T-helper 1 cell (primary cell): ENCODE data around the gene CFAP58.
A peak's percentile ranks its signal among the peaks of the same experiment; 100 is the strongest.

Source experiments
- DNase-seq, 5 donors: peaks; one replicate each; pipeline ENCODE4 v3.0.0-alpha.2; 2012 to 2020

CFAP58 gene

GRCh38 chr10:104380336-104380735 lies 26.7 kb downstream of the CFAP58 start:
- no peak for DNase-seq

GRCh38 chr10:104387130-104387888 lies 33.7 kb downstream of the CFAP58 start:
- no peak for DNase-seq

GRCh38 chr10:104388830-104389229 lies 35.2 kb downstream of the CFAP58 start:
- no peak for DNase-seq

GRCh38 chr10:104391150-104391968 lies 37.7 kb downstream of the CFAP58 start:
- no peak for DNase-seq

- no peak for DNase-seq
Observed at GRCh38 chr10:104391969-104392296, 38.3 kb downstream of the CFAP58 start.

GRCh38 chr10:104393387-104393786 lies 39.8 kb downstream of the CFAP58 start:
- no peak for DNase-seq

- DNase-seq, result no peak
Observed at GRCh38 chr10:104396581-104396980, 42.9 kb downstream of the CFAP58 start.

GRCh38 chr10:104403636-104404035 lies 50.0 kb downstream of the CFAP58 start:
- DNase-seq, result no peak

- peak in 1 of 5 donors; percentile 10 for DNase-seq
Observed at GRCh38 chr10:104406715-104407650, 53.4 kb downstream of the CFAP58 start.

GRCh38 chr10:104413528-104413927 lies 59.9 kb downstream of the CFAP58 start:
- no peak for DNase-seq

- no peak for DNase-seq
Observed at GRCh38 chr10:104415526-104416165, 62.0 kb downstream of the CFAP58 start.

- DNase-seq, result no peak
Observed at GRCh38 chr10:104416851-104417250, 63.2 kb downstream of the CFAP58 start.

GRCh38 chr10:104417637-104418292 lies 64.1 kb downstream of the CFAP58 start:
- DNase-seq, result no peak

GRCh38 chr10:104424719-104425118 lies 71.1 kb downstream of the CFAP58 start:
- peak in 1 of 5 donors; percentile 74 for DNase-seq

- DNase-seq, result no peak
Observed at GRCh38 chr10:104427989-104428388, 74.4 kb downstream of the CFAP58 start.

- DNase-seq, result no peak
Observed at GRCh38 chr10:104429846-104430245, 76.2 kb downstream of the CFAP58 start.

- DNase-seq, result no peak
Observed at GRCh38 chr10:104430360-104430759, 76.7 kb downstream of the CFAP58 start.

GRCh38 chr10:104433669-104434068 lies 80.0 kb downstream of the CFAP58 start:
- no peak for DNase-seq

GRCh38 chr10:104434601-104435000 lies 81.0 kb downstream of the CFAP58 start:
- no peak for DNase-seq

- no peak for DNase-seq
Observed at GRCh38 chr10:104435822-104436221, 82.2 kb downstream of the CFAP58 start.

GRCh38 chr10:104437226-104437625 lies 83.6 kb downstream of the CFAP58 start:
- DNase-seq, result no peak

- no peak for DNase-seq
Observed at GRCh38 chr10:104440221-104440620, 86.6 kb downstream of the CFAP58 start.
